HL-60/S4 treated with phorbol 12-myristate 13-acetate at 8.2 ng/mL for 4 days and 3 days (cell line): ENCODE data around the gene VAMP5.
"Not testable (repeated sequence)": the region's sequence is repeated elsewhere in the genome, so short reads cannot be mapped to it uniquely, and the experiment has no call there.

Experiments used
- in situ Hi-C: fragments of 300-500 bp; cut with MboI; formaldehyde crosslinking; loops from 2 replicates; pipeline ENCODE4 v1.15.0; 2022; ENCODE audit warnings: low sequenced_read_pairs

The VAMP5 gene

GRCh38 chr2:85549826-85550225, 34.4 kb upstream of the VAMP5 start:
- in situ Hi-C loops = loop anchor here (10.0 kb wide), 1 partner anchor 135 kb away; the partner anchor contains the start of genes CAPG and SH2D6

GRCh38 chr2:85550486-85550885, 33.7 kb upstream of the VAMP5 start:
- in situ Hi-C loops = loop anchor here (10.0 kb wide), 1 partner anchor 136 kb away; the partner anchor contains the start of genes CAPG and SH2D6

- in situ Hi-C loops = loop anchor here (10.0 kb wide), 1 partner anchor 137 kb away; the partner anchor contains the start of genes CAPG and SH2D6
These were observed 32.2 kb upstream of the VAMP5 start for GRCh38 chr2:85551698-85552678.

- in situ Hi-C loops = loop anchor here (10.0 kb wide), 1 partner anchor 138 kb away; the partner anchor contains the start of genes CAPG and SH2D6
These were observed 31.0 kb upstream of the VAMP5 start for GRCh38 chr2:85553184-85553583.

GRCh38 chr2:85554980-85555612, 29.1 kb upstream of the VAMP5 start:
- in situ Hi-C loops = loop anchor here (10.0 kb wide), 1 partner anchor 140 kb away; the partner anchor contains the start of genes CAPG and SH2D6

- in situ Hi-C loops = loop anchor here (10.0 kb wide), 1 partner anchor 142 kb away; the partner anchor contains the start of genes CAPG and SH2D6
These were observed 27.1 kb upstream of the VAMP5 start for GRCh38 chr2:85557130-85557529.

GRCh38 chr2:85558160-85558559, 26.1 kb upstream of the VAMP5 start:
- in situ Hi-C loops = loop anchor here (10.0 kb wide), 1 partner anchor 143 kb away; the partner anchor contains the start of genes CAPG and SH2D6

GRCh38 chr2:85560403-85560726, 23.9 kb upstream of the VAMP5 start:
- in situ Hi-C loops = not testable (repeated sequence)

- in situ Hi-C loops = no loop called here
These were observed 23.4 kb upstream of the VAMP5 start for GRCh38 chr2:85560812-85561279.

GRCh38 chr2:85561280-85562212, 22.7 kb upstream of the VAMP5 start, which contains the start of gene GGCX:
Gene GGCX, minus strand, starts transcription at chr2:85561493. Its CDS starts 65 bp downstream, at chr2:85561428.
- in situ Hi-C loops = no loop called here

GRCh38 chr2:85564144-85564563, 20.1 kb upstream of the VAMP5 start:
- in situ Hi-C loops = no loop called here

- in situ Hi-C loops = no loop called here
These were observed 18.0 kb upstream of the VAMP5 start for GRCh38 chr2:85566265-85566664.

GRCh38 chr2:85575739-85576138, 8.5 kb upstream of the VAMP5 start:
- in situ Hi-C loops = no loop called here

GRCh38 chr2:85577063-85577385, 7.2 kb upstream of the VAMP5 start:
- in situ Hi-C loops = no loop called here

GRCh38 chr2:85577386-85578242, 6.6 kb upstream of the VAMP5 start, which contains the start of gene VAMP8:
Gene VAMP8, plus strand, starts transcription at chr2:85577586. Its CDS starts 61 bp downstream, at chr2:85577647.
- in situ Hi-C loops = no loop called here

GRCh38 chr2:85578243-85579180, 5.7 kb upstream of the VAMP5 start:
- in situ Hi-C loops = no loop called here

- in situ Hi-C loops = no loop called here
These were observed 4.8 kb upstream of the VAMP5 start for GRCh38 chr2:85579266-85579935.

GRCh38 chr2:85580206-85580605, 4.0 kb upstream of the VAMP5 start:
- in situ Hi-C loops = no loop called here
